ENCODE data around the gene GASK1A.

DNA sequence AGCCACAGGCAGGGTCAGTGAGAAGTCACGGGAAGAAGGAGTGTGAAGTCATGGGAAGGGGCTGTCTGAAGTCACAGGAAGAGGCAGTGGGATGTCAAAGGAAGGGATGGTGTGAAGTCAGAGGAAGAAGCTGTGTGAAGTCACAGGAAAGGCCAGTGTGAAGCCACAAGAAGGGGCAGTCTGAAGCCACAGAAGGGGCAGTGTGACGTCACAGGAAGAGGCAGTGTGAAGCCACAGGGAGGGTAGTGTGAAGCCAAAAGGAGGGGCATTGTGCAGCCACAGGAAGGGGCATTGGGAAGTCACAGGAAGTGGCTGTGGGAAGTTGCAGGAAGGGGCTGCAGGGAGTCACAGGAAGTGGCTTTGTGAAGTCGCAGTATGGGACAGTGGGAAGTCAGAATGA, 35.1 kb downstream of the GASK1A start:
- TF ChIP-seq FOS (IDR thresholded peaks at IDR 0.05; ENCODE audit: low read depth, low read length) (no peak), POLR2A (IDR thresholded peaks at IDR 0.05; ENCODE audit: low read depth, low read length) (no peak), RAD21 (IDR thresholded peaks at IDR 0.05; ENCODE audit: low read length) (no peak), MAFK (IDR thresholded peaks at IDR 0.05; ENCODE audit: low read depth, low read length) (no peak), RFX5 (IDR thresholded peaks at IDR 0.05; ENCODE audit: low read depth, low read length) (no peak)
- TF ChIP-seq, protein P1, sequence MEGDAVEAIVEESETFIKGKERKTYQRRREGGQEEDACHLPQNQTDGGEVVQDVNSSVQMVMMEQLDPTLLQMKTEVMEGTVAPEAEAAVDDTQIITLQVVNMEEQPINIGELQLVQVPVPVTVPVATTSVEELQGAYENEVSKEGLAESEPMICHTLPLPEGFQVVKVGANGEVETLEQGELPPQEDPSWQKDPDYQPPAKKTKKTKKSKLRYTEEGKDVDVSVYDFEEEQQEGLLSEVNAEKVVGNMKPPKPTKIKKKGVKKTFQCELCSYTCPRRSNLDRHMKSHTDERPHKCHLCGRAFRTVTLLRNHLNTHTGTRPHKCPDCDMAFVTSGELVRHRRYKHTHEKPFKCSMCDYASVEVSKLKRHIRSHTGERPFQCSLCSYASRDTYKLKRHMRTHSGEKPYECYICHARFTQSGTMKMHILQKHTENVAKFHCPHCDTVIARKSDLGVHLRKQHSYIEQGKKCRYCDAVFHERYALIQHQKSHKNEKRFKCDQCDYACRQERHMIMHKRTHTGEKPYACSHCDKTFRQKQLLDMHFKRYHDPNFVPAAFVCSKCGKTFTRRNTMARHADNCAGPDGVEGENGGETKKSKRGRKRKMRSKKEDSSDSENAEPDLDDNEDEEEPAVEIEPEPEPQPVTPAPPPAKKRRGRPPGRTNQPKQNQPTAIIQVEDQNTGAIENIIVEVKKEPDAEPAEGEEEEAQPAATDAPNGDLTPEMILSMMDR (conservative IDR thresholded peaks at IDR 0.05; ENCODE audit: low read depth, low read length): no peak
- TF ChIP-seq, protein P2, sequence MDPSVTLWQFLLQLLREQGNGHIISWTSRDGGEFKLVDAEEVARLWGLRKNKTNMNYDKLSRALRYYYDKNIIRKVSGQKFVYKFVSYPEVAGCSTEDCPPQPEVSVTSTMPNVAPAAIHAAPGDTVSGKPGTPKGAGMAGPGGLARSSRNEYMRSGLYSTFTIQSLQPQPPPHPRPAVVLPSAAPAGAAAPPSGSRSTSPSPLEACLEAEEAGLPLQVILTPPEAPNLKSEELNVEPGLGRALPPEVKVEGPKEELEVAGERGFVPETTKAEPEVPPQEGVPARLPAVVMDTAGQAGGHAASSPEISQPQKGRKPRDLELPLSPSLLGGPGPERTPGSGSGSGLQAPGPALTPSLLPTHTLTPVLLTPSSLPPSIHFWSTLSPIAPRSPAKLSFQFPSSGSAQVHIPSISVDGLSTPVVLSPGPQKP (IDR thresholded peaks at IDR 0.05; ENCODE audit: borderline replicate concordance, low read depth, low read length): no peak

Data from IMR-90 (cell line).